HL-60/S4 (cell line): ENCODE results near the gene LSP1.

Source experiments
- in situ Hi-C: fragments of 300-500 bp; cut with MboI; formaldehyde crosslinking; loops from 2 replicates; pipeline ENCODE4 v1.14.3; 2022; ENCODE audit warnings: low sequenced_read_pairs

The LSP1 gene

DNA sequence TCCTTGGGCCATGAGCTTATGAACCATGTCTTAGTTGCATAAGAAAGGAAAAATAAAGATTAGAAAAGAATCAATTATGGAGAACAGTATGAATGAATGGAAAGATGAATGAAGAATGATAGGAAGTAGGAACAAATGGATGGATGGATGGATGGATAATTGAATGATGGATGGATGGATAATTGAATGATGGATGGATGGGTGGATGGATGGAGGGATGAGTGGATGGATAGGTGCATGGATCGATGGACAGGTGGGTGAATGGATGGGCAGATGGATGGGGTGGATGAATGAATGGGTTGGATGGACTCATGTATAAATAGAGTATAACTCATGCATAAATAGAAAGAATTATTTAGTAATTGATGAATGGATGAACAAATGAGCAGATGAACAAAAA is 7.2 kb downstream of the LSP1 start:
- in situ Hi-C loops = no loop called here

DNA sequence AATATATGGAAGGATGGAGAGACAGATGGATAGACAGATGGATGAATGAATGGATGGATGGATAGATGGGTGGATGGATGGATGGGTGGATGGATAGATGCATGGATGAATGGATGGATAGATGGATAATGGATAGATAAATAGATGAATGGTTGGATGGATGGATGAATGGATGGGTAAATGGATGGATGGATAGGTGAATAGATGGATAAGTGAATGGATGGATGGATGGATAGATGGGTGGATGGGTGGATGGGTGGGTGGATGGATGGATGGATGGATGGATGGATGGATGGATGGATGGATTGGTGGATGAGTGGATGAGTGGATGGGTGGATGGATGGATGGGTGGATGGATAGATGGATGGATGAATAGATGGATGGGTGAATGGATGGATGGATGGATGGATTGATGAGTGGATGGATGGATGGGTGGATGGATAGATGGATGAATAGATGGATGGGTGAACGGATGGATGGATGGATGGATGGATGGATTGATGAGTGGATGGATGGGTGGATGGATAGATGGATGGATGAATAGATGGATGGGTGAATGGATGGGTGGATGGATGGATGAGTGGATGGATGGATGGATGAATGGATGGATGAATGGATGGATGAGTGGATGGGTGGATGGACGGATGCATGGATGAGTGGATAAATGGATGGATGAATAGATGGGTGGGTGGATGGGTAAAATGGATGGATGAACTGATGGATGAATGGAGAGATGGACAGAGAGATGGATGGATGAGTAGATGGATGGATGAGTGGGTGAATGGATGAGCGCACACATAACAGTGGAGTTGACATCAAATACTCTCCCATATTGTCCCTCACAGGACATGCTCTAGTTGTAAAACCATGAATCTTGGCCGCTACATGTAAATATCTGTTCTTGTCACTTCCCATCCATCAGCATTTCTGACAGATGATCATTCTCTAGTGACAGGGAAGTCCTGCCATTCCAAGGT is 8.8 kb downstream of the LSP1 start:
- in situ Hi-C loops = no loop called here

- in situ Hi-C loops = no loop called here
Observed at GRCh38 chr11:1862588-1863351, 9.9 kb downstream of the LSP1 start.

GRCh38 chr11:1863352-1864216 is 10.7 kb downstream of the LSP1 start:
- in situ Hi-C loops = no loop called here

DNA sequence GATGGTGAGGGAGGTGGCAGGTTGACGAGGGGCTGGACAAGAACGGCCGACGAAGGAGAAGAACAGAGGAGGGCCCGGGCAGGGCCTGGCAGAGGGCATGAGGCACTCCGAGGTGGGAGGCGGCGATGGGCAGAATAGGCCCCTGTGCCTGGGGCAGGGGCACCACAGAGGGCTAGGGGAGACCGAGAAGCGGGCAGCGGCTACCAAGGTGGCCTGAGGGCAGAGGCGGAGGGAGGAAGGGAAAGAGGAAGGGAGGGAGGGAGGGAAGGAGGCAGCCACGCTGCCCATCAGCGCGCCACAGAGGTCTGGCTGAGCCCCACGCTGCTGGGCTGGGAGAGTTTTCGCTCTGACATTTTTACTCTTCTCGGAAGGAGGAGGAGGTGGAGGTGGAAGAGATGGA is 11.3 kb downstream of the LSP1 start:
- in situ Hi-C loops = no loop called here

DNA sequence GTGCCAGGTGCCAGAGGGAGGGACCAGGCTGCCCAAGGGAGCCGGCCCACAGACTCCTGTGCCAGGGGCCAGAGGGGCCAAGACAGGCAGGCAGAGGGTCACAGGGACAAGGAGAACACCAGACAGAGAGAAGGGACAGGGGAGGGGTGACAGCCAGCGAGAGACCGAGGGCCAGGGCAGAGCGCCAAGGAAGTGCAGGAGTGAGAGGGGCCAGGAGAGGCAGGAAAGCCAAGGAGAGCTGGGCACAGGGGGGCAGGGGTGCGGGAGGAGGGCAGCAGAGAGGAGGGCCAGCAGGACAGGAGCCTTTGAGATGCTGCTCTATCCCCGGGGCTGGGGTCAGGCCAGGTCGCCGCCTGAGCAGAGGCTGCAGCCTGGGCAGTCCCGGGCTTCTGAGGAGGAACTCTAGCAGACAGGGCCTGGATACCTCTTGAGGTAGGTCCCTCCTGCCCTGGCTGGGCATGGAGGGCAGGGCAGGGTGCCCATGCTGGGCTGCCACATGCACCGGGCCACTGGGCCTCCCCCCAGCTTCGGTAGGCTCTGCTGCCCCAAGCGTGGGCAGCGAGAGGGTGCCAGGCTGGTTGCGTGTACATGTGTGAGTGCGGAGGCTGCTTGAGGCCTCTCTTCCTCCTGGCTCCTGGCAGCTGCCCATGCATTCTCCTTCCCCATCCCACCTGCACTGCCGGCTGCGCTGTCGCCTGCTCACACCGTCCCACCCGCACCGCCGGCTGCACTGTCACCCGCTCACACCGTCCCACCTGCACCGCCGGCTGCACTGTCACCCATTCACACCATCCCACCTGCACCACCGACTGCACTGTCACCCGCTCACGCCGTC is 12.2 kb downstream of the LSP1 start:
- in situ Hi-C loops = no loop called here

DNA sequence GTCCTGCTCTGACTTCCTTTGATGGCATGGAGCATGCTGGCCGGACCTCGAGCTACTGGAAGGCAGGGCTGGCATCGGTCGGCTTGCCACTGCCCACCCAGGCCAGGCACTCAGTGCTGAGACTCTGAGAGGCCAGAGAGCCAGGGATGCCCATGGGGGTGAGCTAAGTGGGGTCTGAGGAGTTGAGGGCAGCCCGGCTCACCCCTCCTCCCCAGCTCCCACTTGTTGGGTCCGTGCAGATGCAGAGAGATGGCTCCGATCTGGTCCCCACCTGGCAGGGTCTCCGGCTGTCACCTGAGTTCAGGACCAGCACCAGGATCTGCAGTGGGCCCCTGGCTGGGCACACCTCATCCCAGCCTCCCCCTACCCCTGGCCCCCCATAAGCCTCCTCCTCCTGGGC is 13.3 kb downstream of the LSP1 start:
- in situ Hi-C loops = no loop called here

DNA sequence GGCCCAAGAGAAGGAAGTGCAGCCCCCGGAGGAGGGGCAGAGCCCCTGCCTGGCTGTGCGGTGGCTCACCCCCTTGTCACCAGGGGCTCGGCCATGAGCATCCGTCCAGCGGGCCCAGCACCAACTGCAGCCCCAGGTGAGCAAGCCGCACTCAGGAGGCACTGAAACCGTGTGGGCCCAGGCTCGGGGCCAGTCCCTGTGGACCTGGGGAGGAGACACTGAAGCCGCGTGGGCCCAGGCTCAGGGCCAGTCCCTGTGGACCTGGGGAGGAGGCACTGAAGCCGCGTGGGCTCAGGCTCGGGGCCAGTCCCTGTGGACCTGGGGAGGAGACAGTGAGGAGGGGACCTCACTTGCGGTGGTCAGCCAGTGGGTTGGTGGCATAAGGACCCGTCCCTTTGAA is 13.9 kb downstream of the LSP1 start:
- in situ Hi-C loops = no loop called here

DNA sequence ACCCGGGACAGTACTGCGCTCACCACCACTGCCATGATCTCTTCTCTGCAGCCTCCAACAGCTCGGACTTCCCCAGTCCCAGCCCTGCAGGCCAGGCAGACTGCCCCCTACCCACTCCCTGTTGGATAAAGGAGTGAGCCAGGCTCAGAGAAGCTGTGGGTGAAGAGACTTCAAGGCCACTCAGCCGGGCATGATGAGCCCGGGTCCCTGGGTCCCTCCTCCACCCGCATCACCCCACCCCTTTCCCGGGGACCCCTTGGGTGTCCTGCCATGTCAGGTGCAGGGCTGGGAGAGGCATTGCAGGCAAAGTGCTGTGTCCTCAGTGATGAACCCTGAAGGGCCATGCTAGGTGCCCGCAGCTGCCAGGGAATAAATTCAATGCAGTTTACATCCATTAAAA is 14.5 kb downstream of the LSP1 start:
- in situ Hi-C loops = no loop called here

GRCh38 chr11:1868056-1868635 is 15.3 kb downstream of the LSP1 start:
- in situ Hi-C loops = no loop called here

DNA sequence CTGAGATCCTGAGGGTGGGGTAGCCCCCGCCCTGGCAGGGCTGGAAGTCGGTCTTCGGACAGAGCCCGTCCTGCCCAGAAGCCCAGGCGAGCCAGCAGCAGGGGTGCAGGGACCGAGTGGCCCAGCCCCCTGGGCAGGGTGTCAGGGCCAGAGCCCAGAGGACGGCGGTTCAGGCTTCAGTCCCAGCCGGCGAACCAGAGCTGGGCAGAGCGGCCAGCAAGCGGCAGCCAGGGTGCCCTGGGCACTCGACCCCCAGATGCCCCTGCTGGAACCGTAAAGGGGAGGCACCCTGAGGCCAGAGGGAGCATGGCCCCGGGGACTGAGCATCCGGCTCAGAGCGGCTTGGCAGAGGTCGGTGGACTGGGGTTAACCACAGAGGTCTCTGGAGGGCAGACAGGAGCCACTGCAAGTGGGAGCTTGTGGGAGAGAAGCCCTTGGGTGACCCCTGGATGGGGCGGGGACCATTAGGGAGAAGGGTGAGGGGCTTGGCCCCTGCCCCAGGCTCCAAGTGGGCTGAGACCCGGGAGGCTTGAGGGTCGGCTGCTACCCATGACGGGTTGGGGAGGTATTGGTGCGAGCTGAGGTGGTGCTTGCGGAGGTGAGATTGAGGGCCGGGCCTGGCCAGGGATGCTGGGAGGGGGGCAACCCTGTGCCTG is 15.9 kb downstream of the LSP1 start:
- in situ Hi-C loops = no loop called here

GRCh38 chr11:1869427-1870325 is 16.8 kb downstream of the LSP1 start:
- in situ Hi-C loops = no loop called here

DNA sequence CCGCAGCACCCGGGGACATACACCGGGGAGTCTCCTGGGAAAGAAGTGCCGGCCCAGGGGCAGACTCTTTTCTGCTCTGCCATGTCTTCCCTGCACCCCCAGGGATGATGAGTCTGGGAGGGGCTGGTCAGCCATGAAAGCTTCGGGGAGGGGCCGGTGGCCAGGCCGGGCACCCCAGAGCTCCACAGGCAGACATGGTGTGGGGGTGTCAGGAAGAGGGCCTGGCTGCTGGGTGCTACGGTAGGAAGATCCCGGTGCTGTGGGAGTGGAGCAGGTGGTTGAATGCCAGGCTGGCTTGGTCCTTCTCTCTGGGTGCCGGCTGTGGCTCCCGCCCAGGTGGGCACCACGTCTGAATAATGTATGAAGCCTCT is 17.4 kb downstream of the LSP1 start:
- in situ Hi-C loops = no loop called here

- in situ Hi-C loops = no loop called here
Observed at GRCh38 chr11:1870721-1871466, 18.0 kb downstream of the LSP1 start.

GRCh38 chr11:1871531-1871930 is 18.6 kb downstream of the LSP1 start:
- in situ Hi-C loops = no loop called here

DNA sequence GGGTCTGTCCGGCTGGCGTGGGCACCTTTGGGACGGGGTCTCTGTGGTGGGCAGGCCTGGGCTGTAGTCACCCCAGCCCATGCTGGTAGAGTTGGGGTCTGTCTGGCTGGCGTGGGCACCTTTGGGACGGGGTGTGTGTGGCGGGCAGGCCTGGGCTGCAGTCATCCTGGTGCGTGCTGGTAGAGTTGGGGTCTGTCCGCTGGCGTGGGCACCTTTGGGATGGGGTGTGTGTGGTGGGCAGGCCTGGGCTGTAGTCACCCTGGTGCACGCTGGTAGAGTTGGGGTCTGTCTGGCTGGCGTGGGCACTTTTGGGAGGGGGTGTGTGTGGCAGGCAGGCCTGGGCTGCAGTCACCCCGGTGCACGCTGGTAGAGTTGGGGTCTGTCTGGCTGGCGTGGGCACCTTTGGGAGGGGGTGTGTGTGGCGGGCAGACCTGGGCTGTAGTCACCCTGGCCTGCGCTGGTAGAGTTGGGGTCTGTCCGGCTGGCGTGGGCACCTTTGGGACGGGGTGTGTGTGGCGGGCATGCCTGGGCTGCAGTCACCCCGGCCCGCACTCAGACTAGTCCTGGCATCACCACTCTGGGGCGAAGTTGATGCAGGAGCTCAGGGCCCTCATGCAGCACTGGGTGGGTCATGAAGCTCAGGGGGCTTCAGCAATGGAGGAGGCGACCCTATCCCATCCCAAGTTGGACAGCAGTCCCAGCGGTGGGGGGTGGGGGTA is 19.5 kb downstream of the LSP1 start:
- in situ Hi-C loops = no loop called here
